Panc1 (cell line): Measurements from ENCODE around the gene NPIPA1. TPM values are rescaled to one million over a fixed set of nuclear protein-coding genes. Genes with fewer than 3 reads are reported as not detected.
"Not testable (repeated sequence)": the region's sequence is repeated elsewhere in the genome, so short reads cannot be mapped to it uniquely, and the experiment has no call there.

ENCODE experiments used
- ATAC-seq: fragments of 200-7000 bp; cut with Tn5 transposase; 2 replicates; pipeline ENCODE4 v1.9.1; 2020; ENCODE audit warnings: mild to moderate bottlenecking, moderate library complexity
- BruUV-seq: library from RNA; stranded (reverse); fragments of 400-500 nt; replicated peaks from 2 replicates; lab custom pipeline; 2021; lab: Mats Ljungman, UMichigan
- CTCF ChIA-PET: fragments of 300-600 bp; sonication (Branson Sonifier 250); formaldehyde crosslinking; loops from one replicate; lab custom pipeline; 2022; ENCODE audit warnings: antibody characterized with exemption; lab: Charles Lee
- POLR2A ChIA-PET: fragments of 300-600 bp; sonication (Branson Sonifier 250); formaldehyde crosslinking; loops from one replicate; lab custom pipeline; 2022; ENCODE audit warnings: antibody characterized with exemption; lab: Charles Lee
- DNase-seq: peaks from one replicate; pipeline ENCODE4 v3.0.0-alpha.2; 2010; ENCODE audit warnings: low read depth, low spot score
- H3K27ac ChIP-seq: 2 replicates; pipeline ENCODE4 v1.5.1; 2011; ENCODE audit warnings: mild to moderate bottlenecking, low read length, inconsistent platforms
- H3K27me3 ChIP-seq: fragments of 200-500 bp; sonication (Bioruptor generic); 2 replicates; pipeline ENCODE4 v1.6.0; 2014; ENCODE audit warnings: low read length, inconsistent platforms; ENCODE audit not compliant: control insufficient read depth, insufficient read depth
- H3K36me3 ChIP-seq: fragments of 200-500 bp; sonication (Bioruptor generic); 2 replicates; pipeline ENCODE4 v1.5.1; 2014; ENCODE audit warnings: inconsistent platforms, mild to moderate bottlenecking, low read length, moderate library complexity; ENCODE audit not compliant: control insufficient read depth, insufficient read depth
- H3K4me1 ChIP-seq: 2 replicates; pipeline ENCODE4 v1.5.1; 2011; ENCODE audit warnings: inconsistent platforms, mild to moderate bottlenecking, low read length, moderate library complexity; ENCODE audit not compliant: control insufficient read depth, insufficient read depth
- H3K4me3 ChIP-seq, 2 experiments: 2 replicates each; pipeline ENCODE4 v1.5.1; 2011 to 2012; ENCODE audit warnings: low read depth in 2 of 2, low read length in 2 of 2, mild to moderate bottlenecking in 2 of 2, inconsistent platforms in 1 of 2, moderate library complexity in 1 of 2
- H3K9me3 ChIP-seq: fragments of 200-500 bp; sonication (Bioruptor generic); 2 replicates; pipeline ENCODE4 v1.5.1; 2014; ENCODE audit warnings: low read depth, mild to moderate bottlenecking, inconsistent platforms, low read length, moderate library complexity; ENCODE audit not compliant: control insufficient read depth, insufficient read depth
- in situ Hi-C: cut with HindIII; loops from 2 replicates; pipeline ENCODE4 v1.10.0; 2016; ENCODE audit warnings: low sequenced_read_pairs, low pct_unique_long_range_greater_than_20kb
- intact Hi-C: fragments of 100-400 bp; cut with micrococcal nuclease; formaldehyde crosslinking; loops from one replicate; pipeline ENCODE4 v1.10.0; 2022; ENCODE audit not compliant: unreplicated experiment
- microRNA-seq: library from miRNA; unstranded; fragments of <30 nt; microRNA quantifications from one replicate; pipeline ENCODE4 v1.1.0, GENCODE V29; 2020; ENCODE audit not compliant: unreplicated experiment
- total RNA-seq: library from RNA; stranded (reverse); gene quantifications from one replicate; pipeline ENCODE4 v1.2.1, GENCODE V29; 2021; ENCODE audit not compliant: unreplicated experiment

NPIPA1 gene
- total RNA-seq, 1 experiment from 2014 or later, result 126 TPM

- intact Hi-C loops, in situ Hi-C loops, DNase-seq, H3K4me1 ChIP-seq, ATAC-seq, H3K27ac ChIP-seq, H3K36me3 ChIP-seq, H3K27me3 ChIP-seq, H3K9me3 ChIP-seq, BruUV-seq, H3K4me3 ChIP-seq, CTCF ChIA-PET, POLR2A ChIA-PET: not testable (repeated sequence)
These were observed 56.3 kb downstream of the NPIPA1 start for GRCh38 chr16:14993277-14994151.

GRCh38 chr16:14996702-14997101 is 59.5 kb downstream of the NPIPA1 start:
- POLR2A ChIA-PET, H3K27ac ChIP-seq, H3K4me1 ChIP-seq, intact Hi-C loops, CTCF ChIA-PET, in situ Hi-C loops, H3K9me3 ChIP-seq, H3K4me3 ChIP-seq, DNase-seq, BruUV-seq, H3K36me3 ChIP-seq, H3K27me3 ChIP-seq: not testable (repeated sequence)
- peak; percentile 79 for ATAC-seq

GRCh38 chr16:14998300-14998699 is 61.1 kb downstream of the NPIPA1 start:
- BruUV-seq, H3K36me3 ChIP-seq, CTCF ChIA-PET, H3K27me3 ChIP-seq, ATAC-seq, DNase-seq, H3K4me3 ChIP-seq, H3K9me3 ChIP-seq, POLR2A ChIA-PET, intact Hi-C loops, H3K27ac ChIP-seq, in situ Hi-C loops, H3K4me1 ChIP-seq: not testable (repeated sequence)

GRCh38 chr16:14999845-15000244 is 62.6 kb downstream of the NPIPA1 start:
- CTCF ChIA-PET, H3K9me3 ChIP-seq, ATAC-seq, POLR2A ChIA-PET, H3K36me3 ChIP-seq, H3K27me3 ChIP-seq, H3K4me3 ChIP-seq, in situ Hi-C loops, H3K4me1 ChIP-seq, H3K27ac ChIP-seq, intact Hi-C loops, DNase-seq: not testable (repeated sequence)
- BruUV-seq, result TSS peak; percentile 35

Small RNA genes within 50 kb of the gene (microRNA-seq; reads per million reads assigned to microRNA genes)
- gene MIR3180-1 (not detected), gene MIR3670-1 (not detected), gene MIR6511A1 (not detected), gene MIR6770-1 (not detected)

Other genes with a start within 250 kb of the NPIPA1 start
- 0.23 TPM for gene PLA2G10, start 243.1 kb upstream of the NPIPA1 start, total RNA-seq
- gene NPIPA3, start 234.0 kb upstream of the NPIPA1 start, total RNA-seq, result 3.7 TPM
- gene NPIPA2, start 194.9 kb upstream of the NPIPA1 start, total RNA-seq, result 3.9 TPM
- gene NOMO1, start 103.7 kb upstream of the NPIPA1 start, total RNA-seq, result 249 TPM
- gene PDXDC1, start 37.6 kb downstream of the NPIPA1 start, total RNA-seq, result 103 TPM
- 71.5 TPM for gene NTAN1, start 118.6 kb downstream of the NPIPA1 start, total RNA-seq
- gene RRN3, start 156.8 kb downstream of the NPIPA1 start, total RNA-seq, result 66.0 TPM